ENCODE results near the gene FAM107B. TPM values are rescaled to one million over a fixed set of nuclear protein-coding genes. Genes with fewer than 3 reads are reported as not detected.

The FAM107B gene
- total and polyA plus RNA-seq, 2 of the 8 experiments (the other 6 are each of a cell fraction or from before 2014, with no cell fraction given): 7.5 to 28.1 TPM

DNA sequence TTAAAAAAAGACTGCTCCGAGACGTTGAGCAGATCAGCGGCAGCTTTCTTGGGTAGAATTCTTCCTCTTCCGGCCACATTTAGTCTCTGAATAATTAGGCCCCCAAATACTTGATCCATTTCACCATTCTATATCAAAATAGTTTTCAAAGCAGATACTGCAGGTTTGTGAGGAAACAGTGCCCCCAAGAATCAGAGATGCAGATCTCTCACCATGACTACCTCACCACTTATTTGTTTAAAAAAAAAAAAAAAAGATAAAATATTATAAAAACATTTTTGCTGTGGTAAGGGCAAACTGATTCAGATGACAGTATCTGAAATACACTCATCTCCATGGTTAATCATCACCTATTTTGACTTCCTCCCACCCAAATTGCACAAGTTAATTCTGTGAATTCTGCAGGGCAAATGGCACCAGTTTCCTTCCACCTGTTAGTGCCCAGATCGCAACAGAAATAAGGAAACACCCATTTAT, 210.4 kb downstream of the FAM107B start (continued):
- TF ChIP-seq, protein P1, sequence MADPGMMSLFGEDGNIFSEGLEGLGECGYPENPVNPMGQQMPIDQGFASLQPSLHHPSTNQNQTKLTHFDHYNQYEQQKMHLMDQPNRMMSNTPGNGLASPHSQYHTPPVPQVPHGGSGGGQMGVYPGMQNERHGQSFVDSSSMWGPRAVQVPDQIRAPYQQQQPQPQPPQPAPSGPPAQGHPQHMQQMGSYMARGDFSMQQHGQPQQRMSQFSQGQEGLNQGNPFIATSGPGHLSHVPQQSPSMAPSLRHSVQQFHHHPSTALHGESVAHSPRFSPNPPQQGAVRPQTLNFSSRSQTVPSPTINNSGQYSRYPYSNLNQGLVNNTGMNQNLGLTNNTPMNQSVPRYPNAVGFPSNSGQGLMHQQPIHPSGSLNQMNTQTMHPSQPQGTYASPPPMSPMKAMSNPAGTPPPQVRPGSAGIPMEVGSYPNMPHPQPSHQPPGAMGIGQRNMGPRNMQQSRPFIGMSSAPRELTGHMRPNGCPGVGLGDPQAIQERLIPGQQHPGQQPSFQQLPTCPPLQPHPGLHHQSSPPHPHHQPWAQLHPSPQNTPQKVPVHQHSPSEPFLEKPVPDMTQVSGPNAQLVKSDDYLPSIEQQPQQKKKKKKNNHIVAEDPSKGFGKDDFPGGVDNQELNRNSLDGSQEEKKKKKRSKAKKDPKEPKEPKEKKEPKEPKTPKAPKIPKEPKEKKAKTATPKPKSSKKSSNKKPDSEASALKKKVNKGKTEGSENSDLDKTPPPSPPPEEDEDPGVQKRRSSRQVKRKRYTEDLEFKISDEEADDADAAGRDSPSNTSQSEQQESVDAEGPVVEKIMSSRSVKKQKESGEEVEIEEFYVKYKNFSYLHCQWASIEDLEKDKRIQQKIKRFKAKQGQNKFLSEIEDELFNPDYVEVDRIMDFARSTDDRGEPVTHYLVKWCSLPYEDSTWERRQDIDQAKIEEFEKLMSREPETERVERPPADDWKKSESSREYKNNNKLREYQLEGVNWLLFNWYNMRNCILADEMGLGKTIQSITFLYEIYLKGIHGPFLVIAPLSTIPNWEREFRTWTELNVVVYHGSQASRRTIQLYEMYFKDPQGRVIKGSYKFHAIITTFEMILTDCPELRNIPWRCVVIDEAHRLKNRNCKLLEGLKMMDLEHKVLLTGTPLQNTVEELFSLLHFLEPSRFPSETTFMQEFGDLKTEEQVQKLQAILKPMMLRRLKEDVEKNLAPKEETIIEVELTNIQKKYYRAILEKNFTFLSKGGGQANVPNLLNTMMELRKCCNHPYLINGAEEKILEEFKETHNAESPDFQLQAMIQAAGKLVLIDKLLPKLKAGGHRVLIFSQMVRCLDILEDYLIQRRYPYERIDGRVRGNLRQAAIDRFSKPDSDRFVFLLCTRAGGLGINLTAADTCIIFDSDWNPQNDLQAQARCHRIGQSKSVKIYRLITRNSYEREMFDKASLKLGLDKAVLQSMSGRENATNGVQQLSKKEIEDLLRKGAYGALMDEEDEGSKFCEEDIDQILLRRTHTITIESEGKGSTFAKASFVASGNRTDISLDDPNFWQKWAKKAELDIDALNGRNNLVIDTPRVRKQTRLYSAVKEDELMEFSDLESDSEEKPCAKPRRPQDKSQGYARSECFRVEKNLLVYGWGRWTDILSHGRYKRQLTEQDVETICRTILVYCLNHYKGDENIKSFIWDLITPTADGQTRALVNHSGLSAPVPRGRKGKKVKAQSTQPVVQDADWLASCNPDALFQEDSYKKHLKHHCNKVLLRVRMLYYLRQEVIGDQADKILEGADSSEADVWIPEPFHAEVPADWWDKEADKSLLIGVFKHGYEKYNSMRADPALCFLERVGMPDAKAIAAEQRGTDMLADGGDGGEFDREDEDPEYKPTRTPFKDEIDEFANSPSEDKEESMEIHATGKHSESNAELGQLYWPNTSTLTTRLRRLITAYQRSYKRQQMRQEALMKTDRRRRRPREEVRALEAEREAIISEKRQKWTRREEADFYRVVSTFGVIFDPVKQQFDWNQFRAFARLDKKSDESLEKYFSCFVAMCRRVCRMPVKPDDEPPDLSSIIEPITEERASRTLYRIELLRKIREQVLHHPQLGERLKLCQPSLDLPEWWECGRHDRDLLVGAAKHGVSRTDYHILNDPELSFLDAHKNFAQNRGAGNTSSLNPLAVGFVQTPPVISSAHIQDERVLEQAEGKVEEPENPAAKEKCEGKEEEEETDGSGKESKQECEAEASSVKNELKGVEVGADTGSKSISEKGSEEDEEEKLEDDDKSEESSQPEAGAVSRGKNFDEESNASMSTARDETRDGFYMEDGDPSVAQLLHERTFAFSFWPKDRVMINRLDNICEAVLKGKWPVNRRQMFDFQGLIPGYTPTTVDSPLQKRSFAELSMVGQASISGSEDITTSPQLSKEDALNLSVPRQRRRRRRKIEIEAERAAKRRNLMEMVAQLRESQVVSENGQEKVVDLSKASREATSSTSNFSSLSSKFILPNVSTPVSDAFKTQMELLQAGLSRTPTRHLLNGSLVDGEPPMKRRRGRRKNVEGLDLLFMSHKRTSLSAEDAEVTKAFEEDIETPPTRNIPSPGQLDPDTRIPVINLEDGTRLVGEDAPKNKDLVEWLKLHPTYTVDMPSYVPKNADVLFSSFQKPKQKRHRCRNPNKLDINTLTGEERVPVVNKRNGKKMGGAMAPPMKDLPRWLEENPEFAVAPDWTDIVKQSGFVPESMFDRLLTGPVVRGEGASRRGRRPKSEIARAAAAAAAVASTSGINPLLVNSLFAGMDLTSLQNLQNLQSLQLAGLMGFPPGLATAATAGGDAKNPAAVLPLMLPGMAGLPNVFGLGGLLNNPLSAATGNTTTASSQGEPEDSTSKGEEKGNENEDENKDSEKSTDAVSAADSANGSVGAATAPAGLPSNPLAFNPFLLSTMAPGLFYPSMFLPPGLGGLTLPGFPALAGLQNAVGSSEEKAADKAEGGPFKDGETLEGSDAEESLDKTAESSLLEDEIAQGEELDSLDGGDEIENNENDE (IDR thresholded peaks at IDR 0.05; ENCODE audit: insufficient replicate concordance, low read length): no peak
- TF ChIP-seq CBX8 (IDR thresholded peaks at IDR 0.05; ENCODE audit: borderline replicate concordance, low read depth, low read length): no peak
- no peak for TF ChIP-seq KDM5A (IDR thresholded peaks at IDR 0.05; ENCODE audit: low read length)
- TF ChIP-seq NRF1 (IDR thresholded peaks at IDR 0.05; ENCODE audit: low read depth, low read length): no peak
- TF ChIP-seq, protein P2, sequence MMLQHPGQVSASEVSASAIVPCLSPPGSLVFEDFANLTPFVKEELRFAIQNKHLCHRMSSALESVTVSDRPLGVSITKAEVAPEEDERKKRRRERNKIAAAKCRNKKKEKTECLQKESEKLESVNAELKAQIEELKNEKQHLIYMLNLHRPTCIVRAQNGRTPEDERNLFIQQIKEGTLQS (IDR thresholded peaks at IDR 0.05; ENCODE audit: insufficient read depth, low read depth, low read length): no peak
- no peak for TF ChIP-seq SIX5 (IDR thresholded peaks at IDR 0.05; ENCODE audit: low read depth, low read length)
- TF ChIP-seq BRCA1 (IDR thresholded peaks at IDR 0.05; ENCODE audit: low read depth, low read length): no peak
- TF ChIP-seq POLR2A (IDR thresholded peaks at IDR 0.05; ENCODE audit: control extremely low read depth in 1 of 2, low read depth in 2 of 2, low read length in 2 of 2): no peak
- TF ChIP-seq EGR1 (IDR thresholded peaks at IDR 0.05; ENCODE audit: borderline replicate concordance, low read depth, low read length): no peak
- TF ChIP-seq SIN3A (conservative IDR thresholded peaks at IDR 0.05 in 1 of 2, IDR thresholded peaks at IDR 0.05 in 1 of 2; ENCODE audit: low read depth in 1 of 2, low read length in 2 of 2): no peak
- TF ChIP-seq ASH2L (IDR thresholded peaks at IDR 0.05; ENCODE audit: low read length): no peak

Data from H1 (cell line).